Measurements from ENCODE around the gene METTL6. TPM values are rescaled to one million over a fixed set of nuclear protein-coding genes. Genes with fewer than 3 reads are reported as not detected.

METTL6 gene
- polyA plus RNA-seq, 1 experiment: 25.9 TPM

DNA sequence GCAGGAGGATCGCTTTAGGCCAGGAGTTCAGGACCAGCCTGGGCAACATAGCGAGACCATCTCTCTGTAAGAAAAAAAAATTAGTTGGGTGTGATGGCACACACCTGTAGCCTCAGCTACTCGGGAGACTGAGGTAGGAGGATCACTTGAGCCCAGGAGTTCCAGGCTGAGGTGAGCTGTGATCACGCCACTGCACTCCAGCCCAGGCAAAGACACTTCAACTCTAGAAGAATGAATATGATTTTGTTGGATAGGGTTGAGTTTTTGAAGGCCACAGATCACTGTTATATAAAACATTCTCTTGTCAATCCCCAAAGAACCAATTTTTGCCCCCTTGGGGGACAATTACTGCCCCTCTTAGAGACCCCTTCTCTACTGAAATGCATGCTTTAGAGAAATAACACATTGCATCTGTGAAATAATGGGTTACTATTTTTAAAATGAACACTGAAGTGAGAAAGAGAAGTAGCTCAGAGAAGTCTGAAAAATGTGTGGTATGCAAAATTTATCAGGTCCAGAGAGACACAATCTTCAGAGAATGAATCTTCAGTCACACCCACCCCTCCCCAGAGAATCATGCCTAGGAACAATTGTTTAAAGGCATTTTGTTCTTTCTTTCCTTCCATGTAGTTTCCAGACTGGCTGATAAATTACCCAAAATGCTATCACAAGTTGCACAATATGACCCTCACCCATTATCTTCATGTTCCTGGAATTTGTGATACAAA is 42.7 kb downstream of the METTL6 start:
- ChIA-PET POLR2A (no interaction called here), CTCF (interaction anchor here (2.1 to 2.8 kb wide), 2 partner anchors 21 to 116 kb away, joined by 8 to 24 read pairs; no protein-coding TSS in a partner anchor)
- TF ChIP-seq, protein P1, sequence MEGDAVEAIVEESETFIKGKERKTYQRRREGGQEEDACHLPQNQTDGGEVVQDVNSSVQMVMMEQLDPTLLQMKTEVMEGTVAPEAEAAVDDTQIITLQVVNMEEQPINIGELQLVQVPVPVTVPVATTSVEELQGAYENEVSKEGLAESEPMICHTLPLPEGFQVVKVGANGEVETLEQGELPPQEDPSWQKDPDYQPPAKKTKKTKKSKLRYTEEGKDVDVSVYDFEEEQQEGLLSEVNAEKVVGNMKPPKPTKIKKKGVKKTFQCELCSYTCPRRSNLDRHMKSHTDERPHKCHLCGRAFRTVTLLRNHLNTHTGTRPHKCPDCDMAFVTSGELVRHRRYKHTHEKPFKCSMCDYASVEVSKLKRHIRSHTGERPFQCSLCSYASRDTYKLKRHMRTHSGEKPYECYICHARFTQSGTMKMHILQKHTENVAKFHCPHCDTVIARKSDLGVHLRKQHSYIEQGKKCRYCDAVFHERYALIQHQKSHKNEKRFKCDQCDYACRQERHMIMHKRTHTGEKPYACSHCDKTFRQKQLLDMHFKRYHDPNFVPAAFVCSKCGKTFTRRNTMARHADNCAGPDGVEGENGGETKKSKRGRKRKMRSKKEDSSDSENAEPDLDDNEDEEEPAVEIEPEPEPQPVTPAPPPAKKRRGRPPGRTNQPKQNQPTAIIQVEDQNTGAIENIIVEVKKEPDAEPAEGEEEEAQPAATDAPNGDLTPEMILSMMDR (IDR thresholded peaks at IDR 0.05; ENCODE audit: low read depth, low read length): no peak
- Histone ChIP-seq H3K27ac (ENCODE audit: low read depth, low read length) (no peak overlapping the region), H3K4me3 (ENCODE audit: low read depth, low read length) (no peak overlapping the region), H3K9me3 (ENCODE audit: control insufficient read depth, insufficient read depth, low read length) (peaks cover 6% of the 10 kb centered on the region; the same call in 1 of the 2 replicates), H3K27me3 (ENCODE audit: control insufficient read depth, insufficient read depth, low read length) (no peaks in the 10 kb centered on the region)
- DNase-seq (ENCODE audit: low read depth, low spot score): no peak

GRCh38 chr3:15382405-15382923 is 44.9 kb downstream of the METTL6 start:
- TF ChIP-seq, protein P1 (IDR thresholded peaks at IDR 0.05; ENCODE audit: low read depth, low read length): no peak
- H3K9me3 ChIP-seq (ENCODE audit: control insufficient read depth, insufficient read depth, low read length): peaks cover 6% of the 10 kb centered on the region; the same call in 1 of the 2 replicates
- POLR2A ChIA-PET: no interaction called here
- H3K27me3 ChIP-seq (ENCODE audit: control insufficient read depth, insufficient read depth, low read length): no peaks in the 10 kb centered on the region
- no peak for DNase-seq (ENCODE audit: low read depth, low spot score)
- CTCF ChIA-PET: interaction anchor here (3.9 kb wide), 1 partner anchor 116 kb away, joined by 110 read pairs; no protein-coding TSS in a partner anchor
- no peak overlapping the region for H3K4me3 ChIP-seq (ENCODE audit: low read depth, low read length)
- no peak overlapping the region for H3K27ac ChIP-seq (ENCODE audit: low read depth, low read length)

DNA sequence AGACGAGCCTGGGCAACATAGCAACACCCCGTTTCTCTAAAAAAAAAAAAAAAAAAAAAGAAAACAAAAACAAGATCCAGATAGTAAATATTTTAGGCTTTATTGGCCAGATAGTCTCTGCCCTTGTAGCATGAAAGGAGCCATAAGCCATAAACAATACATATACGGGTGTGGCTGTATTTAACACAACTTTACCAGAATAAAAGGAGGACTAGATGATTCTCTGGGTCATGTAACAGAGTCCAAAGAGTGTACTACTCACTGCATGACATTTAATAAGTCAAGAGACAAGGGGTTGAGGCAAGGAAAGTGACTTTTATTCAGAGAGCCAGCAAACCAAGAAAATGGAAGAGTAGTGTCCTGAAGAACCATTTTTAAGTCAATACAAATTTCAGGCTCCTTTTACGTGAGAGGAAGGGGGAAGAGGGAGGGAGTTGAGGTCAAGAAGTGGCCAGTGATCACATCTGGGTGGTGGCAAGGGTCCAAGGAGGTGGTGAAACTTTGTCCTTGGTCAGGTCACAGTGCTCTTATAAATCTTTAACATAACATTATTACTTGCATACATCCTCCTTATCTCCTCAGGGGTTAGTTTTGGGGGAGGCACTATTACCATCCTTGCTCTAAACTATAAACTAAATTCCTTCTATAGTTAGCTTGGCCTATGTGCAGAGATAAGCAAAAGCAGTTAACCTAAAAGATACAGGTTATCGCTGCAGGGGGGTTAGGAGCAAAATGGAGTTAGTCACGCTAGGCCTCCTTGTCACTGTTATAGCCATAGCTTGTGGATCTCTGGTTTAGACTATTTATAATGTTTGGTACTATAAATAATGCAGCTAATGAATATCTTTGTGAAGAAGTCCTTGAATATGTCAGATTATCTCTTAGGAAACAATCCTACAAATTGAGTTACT is 46.1 kb downstream of the METTL6 start:
- H3K27me3 ChIP-seq (ENCODE audit: control insufficient read depth, insufficient read depth, low read length): no peaks in the 10 kb centered on the region
- ChIA-PET CTCF (interaction anchor here (0.5 to 3.9 kb wide), 7 partner anchors 24 to 179 kb away, joined by 3 to 110 read pairs (median 5); no protein-coding TSS in a partner anchor), POLR2A (no interaction called here)
- no peak overlapping the region for H3K4me3 ChIP-seq (ENCODE audit: low read depth, low read length)
- TF ChIP-seq, protein P1 (IDR thresholded peaks at IDR 0.05; ENCODE audit: low read depth, low read length): no peak
- no peak overlapping the region for H3K27ac ChIP-seq (ENCODE audit: low read depth, low read length)
- DNase-seq (ENCODE audit: low read depth, low spot score): no peak
- H3K9me3 ChIP-seq (ENCODE audit: control insufficient read depth, insufficient read depth, low read length): peaks cover 4% of the 10 kb centered on the region; the same call in 1 of the 2 replicates

GRCh38 chr3:15377961-15378791 is 49.2 kb downstream of the METTL6 start:
- Histone ChIP-seq H3K9me3 (ENCODE audit: control insufficient read depth, insufficient read depth, low read length) (no peaks in the 10 kb centered on the region), H3K27me3 (ENCODE audit: control insufficient read depth, insufficient read depth, low read length) (no peaks in the 10 kb centered on the region), H3K27ac (ENCODE audit: low read depth, low read length) (no peak overlapping the region), H3K4me3 (ENCODE audit: low read depth, low read length) (no peak overlapping the region)
- ChIA-PET POLR2A (no interaction called here), CTCF (interaction anchor here (0.7 to 3.9 kb wide), 12 partner anchors 11 to 175 kb away, joined by 3 to 110 read pairs (median 5); no protein-coding TSS in a partner anchor)
- peak; percentile 79 for DNase-seq (ENCODE audit: low read depth, low spot score)
- TF ChIP-seq, protein P1 (IDR thresholded peaks at IDR 0.05; ENCODE audit: low read depth, low read length): peak; percentile 90

All from AG04450 (cell line).